GM18505 (cell line): ENCODE results near the gene P2RY13.

ENCODE experiments used
- ATAC-seq: cut with Tn5 transposase; IDR thresholded peaks from one replicate; pipeline ENCODE4 v1.9.1; 2021; ENCODE audit not compliant: unreplicated experiment
- POLR2A ChIP-seq: IDR thresholded peaks from 4 replicates; pipeline ENCODE4 v1.6.1; 2011; ENCODE audit warnings: borderline replicate concordance; ENCODE audit not compliant: insufficient read depth, insufficient read length; ENCODE audit errors: extremely low read depth

Gene P2RY13

GRCh38 chr3:151346292-151346691 lies 16.9 kb upstream of the P2RY13 start:
- no peak for ATAC-seq
- TF ChIP-seq POLR2A: no peak

DNA sequence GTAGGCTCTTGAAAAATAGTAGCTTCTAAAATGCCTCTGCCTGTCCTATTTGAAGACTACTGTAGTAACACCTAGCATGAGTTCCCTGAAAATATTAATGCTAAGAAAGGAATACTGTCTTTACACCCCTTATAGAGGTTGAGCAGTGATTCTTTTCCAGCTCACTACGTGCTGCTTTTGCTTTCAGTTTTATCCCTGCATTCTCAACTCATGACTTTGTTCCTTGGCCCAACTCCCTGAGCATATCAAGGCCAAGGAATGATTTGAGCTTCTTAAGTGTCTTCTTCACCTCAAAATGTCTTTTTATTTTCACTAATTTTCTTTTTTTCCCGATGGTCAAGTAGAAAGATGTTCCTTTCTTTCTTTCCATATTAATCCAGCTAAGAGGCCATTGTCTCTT lies 16.5 kb upstream of the P2RY13 start:
- ATAC-seq: no peak
- TF ChIP-seq POLR2A: no peak

GRCh38 chr3:151331696-151332095 lies 2.3 kb upstream of the P2RY13 start:
- no peak for ATAC-seq
- no peak for TF ChIP-seq POLR2A

- TF ChIP-seq POLR2A: no peak
- ATAC-seq: no peak
These were observed 1.6 kb upstream of the P2RY13 start for GRCh38 chr3:151330899-151331298.

GRCh38 chr3:151330379-151330778 lies 1.0 kb upstream of the P2RY13 start:
- ATAC-seq: no peak
- TF ChIP-seq POLR2A: no peak

DNA sequence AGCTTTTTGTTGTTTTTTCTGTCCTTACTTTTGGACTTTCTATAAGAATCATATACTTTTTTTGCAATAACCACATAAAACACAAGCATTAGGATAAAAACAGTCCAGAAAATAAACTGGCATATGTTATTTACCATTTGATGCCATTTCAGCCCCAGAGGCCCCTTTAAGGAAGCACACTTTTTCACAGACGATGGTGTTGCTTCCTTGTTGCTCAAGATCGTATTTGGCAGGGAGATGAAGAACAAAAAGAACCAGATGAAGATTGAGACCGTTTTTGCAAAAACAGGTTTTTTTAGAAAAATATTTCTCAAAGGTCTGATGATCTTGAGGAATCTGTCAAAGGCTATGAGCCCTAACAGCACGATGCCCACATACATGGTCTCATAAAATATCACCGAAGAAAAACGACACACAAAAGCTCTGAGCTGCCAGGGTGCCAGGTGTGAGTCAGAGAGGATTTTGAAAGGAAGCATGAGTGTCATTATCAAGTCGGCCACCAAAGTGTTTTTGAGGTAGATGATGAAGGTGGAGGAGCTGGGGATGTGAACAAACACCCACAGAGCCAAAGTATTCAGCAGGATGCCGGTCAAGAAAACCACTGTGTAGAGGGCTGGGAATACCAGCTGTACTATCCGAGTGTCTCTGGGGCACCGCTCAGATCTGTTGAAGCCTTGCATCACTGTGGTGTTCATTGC lies 902 bp downstream of the P2RY13 start:
- no peak for TF ChIP-seq POLR2A
- ATAC-seq: no peak

DNA sequence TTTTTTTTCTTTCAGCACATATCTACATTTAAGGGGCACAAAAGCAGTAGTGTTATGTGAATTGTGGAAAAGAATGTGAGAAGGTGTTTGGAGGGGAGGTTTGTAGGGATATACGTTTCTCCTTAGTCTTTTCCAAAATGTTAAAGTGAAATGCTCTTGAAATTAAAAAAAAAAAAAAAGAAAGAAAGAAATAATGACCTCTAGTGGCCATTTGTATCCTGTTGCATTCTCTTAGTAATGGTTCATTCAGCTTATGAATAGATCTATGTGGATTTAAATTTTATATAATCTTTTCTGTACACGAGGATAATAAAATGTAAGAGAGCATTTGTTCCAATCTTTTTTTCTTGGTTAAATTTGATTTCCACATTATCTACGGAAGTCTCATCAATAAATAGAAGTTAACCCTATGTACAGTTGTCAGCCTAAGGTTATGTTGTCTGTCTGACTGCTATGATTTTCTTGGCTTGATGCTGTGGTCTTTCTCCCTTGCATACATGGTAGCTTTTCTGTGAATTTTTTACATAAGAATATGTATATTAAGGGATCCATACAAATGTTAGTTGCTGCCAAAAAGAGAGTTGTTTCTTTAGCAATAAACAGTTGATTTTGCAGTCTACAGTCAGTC lies 1.7 kb downstream of the P2RY13 start:
- no peak for TF ChIP-seq POLR2A
- no peak for ATAC-seq

GRCh38 chr3:151322511-151322910 lies 6.8 kb downstream of the P2RY13 start:
- TF ChIP-seq POLR2A: no peak
- no peak for ATAC-seq

DNA sequence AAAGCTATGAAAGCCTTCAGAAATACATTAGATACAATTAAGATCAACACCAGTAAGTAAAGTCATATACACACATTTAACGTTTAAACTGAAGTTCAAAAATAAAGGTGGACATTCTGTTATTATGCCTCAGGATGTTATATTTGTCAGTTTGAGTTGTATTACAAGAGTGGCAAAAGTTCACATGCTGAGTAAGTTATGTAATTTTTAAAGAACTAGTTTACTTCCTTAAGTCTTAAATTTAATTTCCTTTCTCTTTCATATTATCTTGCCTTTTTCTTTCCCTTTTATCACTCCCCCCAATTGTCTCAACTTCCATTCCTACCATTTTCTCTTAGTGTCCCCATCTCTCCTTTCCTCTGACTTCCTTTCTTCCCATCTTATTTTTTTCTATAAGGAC lies 7.8 kb downstream of the P2RY13 start:
- no peak for ATAC-seq
- no peak for TF ChIP-seq POLR2A

- TF ChIP-seq POLR2A: no peak
- no peak for ATAC-seq
These were observed 9.2 kb downstream of the P2RY13 start for GRCh38 chr3:151320131-151320530.

GRCh38 chr3:151319628-151320027 lies 9.7 kb downstream of the P2RY13 start:
- no peak for ATAC-seq

DNA sequence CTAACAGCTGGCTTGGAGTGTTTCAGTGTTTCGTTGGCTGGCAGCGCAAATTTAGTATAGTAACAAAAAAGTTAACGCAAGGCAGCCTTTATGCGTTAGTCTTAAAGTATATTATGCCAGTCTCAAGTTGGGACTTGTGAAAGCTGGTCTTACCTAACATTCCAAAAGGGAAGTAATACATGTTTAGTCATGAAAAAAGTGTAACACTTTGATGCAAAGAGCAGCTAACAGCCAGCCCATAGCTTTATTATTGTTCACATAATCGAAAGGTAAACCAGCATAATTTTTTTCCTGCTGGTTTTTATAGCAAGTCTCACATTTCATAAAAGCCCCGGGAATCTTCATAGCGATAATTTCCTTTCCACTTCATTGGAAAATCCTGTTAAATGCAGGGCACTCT lies 10.4 kb downstream of the P2RY13 start:
- no peak for ATAC-seq
- no peak for TF ChIP-seq POLR2A

More at GRCh38 chr3:151319628-151320027, 9.7 kb downstream of the P2RY13 start:
- no peak for TF ChIP-seq POLR2A

DNA sequence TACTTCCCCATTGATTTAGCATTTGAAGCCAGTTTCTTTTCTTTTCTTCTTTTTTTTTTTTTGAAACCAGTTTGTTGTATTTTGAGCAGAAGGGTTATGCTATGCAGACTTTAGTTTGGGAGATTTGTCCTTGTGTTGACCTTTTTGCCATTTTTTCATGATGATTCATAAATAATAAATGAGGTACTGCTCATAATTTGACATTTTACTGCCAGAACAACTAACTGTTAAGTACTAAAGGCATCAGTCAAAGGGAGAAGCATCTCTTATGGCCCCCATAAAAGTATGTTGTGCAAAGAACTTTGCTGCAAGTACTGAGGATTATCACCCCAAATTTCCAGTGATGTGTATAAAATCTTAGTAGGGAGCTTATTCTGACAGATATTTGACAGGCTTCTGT lies 11.0 kb downstream of the P2RY13 start:
- no peak for TF ChIP-seq POLR2A
- ATAC-seq: no peak

DNA sequence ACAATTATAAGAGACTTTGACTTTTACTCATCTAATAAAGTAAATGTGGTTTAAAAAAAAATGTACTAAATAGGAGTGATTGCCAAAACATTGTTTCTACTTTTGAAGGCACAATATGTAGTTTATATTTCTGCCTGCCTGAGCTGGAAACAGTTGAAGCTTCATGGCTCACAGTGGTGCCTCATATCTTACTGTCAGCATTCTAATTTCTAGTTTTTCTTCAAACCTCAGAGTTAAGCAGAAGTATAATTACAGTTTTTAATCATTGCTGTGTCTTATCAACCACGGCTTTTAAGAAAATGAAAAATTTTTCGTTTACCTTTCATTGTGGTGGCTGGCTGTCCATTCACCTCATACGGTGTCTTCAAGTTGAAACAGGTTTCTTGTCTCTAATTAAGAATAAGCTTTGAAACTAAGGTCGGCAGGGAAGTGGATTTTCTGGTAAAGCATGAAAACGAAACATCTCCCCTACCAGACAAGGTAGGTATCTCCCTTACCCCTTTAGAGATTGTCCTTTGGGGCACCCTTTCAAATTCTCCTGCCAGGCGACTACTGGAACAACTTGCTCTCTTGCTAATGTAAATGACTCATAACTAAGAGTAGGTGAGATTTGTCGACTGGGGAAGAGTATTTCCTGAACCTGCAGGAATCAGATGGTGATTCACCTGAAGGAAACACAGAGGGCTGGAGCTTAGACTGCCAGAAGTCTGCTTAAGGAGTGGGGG lies 12.9 kb downstream of the P2RY13 start, which contains the start of gene GPR87:
Gene GPR87 (minus strand): TSS at position 554 of the 725 bp plus-strand sequence. CDS start 16,720 bp downstream, outside the sequence.
- ATAC-seq: no peak
- TF ChIP-seq POLR2A: no peak
